Kidney glomerular epithelial cell (primary cell): ENCODE data around the gene GATA2.

Experiments
- DNase-seq: peaks from one replicate; lab custom pipeline; 2025; lab: John Stamatoyannopoulos, UW

GATA2 gene

DNA sequence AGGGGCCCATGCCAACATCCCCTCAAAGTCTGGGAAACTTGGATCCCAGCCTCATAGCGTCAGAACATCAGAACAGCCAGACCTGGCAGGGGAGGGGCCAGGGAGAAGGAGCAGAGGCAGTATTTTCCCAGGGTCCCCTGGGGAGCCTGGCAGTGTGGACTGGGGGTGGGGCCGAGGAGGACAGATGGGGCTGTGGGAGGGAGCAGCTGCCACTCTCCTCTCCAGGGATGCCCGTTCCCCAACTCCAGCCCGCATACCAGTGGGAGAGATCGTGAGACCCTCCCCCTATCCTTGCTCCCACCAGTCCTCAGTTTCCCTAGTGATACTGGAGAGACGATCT, 19.9 kb downstream of the GATA2 start:
- no peak for DNase-seq

DNA sequence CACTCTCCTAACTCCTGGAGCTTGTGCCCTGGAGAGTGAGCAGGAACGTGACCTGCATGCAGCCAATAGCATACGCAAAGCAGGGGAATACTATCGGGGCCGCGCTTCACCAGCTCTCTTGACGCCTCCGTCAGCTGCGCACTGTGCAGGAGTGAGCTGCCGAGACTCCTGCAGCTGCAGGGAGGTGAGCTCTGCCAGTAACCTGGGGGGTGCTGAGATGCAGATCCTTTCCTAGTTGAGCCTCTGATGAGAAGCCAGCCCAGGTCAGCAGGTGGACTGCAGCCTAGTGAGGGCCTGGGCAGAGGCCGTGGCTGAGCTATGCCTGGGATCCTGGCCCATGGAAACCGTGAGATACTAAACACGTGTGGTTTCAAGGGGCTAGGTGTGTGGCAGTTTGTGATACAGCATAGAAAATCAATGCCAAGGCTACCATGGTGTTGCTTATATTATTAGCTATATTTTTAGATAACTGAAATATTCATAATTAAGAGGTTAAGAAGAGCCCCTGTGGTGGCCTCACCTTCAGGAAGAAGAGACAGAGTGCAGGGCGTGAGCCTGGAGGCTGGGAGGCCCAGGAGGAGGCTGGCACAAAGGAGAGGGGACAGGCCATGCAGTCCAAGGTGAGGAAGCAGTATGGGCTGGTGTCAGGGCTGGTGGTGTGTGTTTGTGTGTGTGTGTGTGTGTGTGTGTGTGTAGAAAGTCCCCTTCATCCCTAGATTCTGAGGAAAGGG, 20.4 kb downstream of the GATA2 start:
- DNase-seq: no peak

DNA sequence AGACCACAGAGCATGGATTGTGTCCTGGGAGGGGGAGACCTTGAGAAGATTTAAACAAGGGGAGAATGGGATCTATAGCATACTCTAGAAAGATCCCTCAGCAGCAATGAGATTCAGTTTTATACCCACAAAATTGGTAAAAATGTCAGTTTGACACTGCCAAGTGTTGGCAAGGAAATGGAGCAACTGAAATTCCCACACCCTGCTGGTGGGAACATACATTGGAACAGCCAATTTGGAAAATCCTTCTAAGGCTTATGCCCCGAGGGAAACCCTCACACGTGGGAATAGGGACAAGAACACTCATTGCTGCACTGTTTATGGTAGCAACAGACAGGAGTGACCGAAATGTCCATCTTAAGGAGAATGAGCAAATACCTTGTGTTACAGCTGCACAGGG, 21.3 kb downstream of the GATA2 start:
- DNase-seq: no peak

DNA sequence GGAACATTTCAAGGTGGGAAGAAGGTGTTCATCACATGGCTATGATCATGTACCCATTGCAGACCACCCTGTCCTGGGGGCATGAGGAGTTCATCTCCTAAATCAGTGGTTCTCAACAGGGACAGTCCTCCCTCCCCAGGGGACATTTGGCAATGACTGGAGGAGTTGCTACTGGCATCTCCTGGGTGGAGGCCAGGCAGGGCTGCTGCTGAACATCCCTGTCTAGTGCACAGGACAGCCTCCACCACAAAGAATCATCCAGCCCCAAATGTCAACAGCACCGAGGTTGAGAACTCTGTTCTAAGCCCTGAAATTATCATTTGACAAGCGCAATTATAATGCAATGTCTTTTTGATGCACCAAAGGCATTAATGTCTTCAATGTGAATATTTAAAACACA, 21.9 kb downstream of the GATA2 start:
- DNase-seq: no peak

DNA sequence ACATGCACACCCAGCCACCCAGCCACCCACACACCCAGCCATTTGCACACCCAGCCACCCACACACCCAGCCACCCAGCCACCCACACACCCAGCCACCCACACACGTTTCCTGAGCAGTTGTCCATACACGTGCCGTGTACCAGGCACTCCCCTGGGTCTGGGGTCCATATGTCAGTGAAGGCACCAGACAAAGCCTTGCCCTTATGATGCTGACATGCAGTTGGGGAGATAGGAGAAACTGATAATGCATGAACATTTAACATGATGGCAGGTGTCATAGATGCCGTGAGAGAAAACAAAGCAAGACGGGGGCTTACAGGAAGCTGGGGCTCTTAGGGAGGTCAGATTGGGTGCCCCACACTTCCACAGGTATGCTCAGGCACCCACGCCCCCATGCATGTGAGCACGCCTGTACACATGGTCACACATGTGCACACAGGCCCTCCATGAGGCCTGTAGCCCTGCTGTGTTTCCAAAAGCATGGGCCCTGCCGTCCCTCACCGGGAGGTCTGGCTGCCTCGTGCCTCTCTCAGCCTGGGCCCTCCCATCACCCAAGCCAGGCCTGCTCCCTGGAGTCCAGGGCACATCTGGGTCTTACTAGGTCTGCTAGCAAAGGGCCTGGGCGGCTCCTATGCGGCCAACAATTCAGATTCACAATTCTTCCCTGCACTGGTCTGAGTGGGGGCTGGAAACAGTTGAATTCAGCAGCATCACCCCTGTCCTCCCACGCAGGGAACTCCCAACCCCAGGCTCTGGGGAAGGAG, 22.7 kb downstream of the GATA2 start:
- DNase-seq: no peak

DNA sequence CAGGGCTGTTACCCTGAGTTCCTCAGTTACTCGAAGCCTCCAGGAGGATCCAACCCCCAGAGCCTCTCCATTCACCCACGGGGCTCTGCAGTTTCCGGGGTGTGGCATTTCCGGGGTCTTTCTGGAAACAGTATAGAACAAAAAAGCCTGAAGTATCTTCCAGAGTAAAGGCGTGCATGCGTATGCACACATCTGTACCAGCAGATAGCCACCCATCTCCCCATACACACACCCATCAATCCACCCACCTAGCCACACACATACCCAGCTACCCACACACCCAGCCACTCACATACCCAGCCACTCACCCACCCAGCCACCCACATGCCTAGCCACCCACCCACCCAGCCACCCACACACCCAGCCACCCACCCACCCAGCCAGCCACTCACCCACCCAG, 23.4 kb downstream of the GATA2 start:
- no peak for DNase-seq

DNA sequence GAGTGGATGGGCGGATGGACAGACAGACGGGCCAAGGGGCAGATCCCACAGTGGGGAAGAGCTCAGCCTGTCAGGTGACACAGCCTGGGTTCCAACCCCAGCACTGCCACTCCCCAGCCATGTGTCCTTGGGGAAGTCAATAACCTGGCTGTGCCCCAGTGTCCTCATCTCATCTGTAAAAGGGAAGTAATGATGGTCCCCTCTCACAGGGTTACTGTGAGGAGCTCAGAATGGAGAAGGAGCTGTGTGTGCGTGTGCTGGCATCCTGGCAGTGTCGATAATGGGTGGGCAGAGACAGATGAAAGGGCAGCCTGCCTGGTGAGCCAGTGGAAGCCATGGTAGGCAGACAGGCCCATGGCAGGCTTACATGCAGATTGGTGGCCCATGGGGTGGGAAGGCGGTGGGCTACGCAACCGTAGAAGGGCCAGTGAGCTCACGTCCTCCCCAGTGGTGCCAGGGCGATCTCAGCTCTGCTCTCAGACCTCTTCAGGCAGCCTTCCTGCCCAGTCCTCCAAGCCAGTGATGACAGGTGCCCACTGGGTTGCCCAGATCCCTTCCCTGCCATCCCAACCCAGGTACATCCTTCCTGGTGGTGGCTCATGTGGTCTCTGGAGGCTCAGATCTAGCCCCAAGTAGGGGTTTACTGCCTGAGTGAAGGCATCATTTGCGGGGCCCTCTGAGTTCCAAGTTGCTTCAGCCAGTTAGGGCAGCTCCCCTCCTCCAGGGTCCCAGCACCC, 24.0 kb downstream of the GATA2 start:
- DNase-seq: no peak

DNA sequence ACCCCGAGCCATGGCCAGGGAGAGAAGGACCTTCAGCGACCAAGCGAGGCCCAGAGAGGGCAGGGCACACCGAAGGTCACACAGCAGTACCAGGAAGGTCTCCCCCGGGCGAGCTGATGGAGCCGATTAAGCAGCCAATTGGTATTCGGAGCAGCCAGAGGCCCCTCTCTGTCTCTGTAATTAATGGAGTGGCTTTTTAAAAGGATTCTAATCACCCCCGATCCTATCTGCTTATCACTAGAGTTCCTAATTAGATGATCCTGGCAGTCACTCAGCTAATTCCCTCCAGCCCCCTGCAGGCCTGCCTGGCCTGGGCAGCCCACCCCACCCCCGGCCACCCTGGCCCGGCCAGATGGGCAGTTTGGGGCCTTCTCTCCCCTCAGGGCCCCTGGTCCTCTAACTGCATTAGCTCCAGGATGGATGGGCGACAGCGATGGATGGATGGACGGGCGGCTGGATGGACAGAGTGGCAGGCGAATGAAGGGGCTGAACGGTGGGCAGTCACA, 24.7 kb downstream of the GATA2 start:
- DNase-seq: no peak

DNA sequence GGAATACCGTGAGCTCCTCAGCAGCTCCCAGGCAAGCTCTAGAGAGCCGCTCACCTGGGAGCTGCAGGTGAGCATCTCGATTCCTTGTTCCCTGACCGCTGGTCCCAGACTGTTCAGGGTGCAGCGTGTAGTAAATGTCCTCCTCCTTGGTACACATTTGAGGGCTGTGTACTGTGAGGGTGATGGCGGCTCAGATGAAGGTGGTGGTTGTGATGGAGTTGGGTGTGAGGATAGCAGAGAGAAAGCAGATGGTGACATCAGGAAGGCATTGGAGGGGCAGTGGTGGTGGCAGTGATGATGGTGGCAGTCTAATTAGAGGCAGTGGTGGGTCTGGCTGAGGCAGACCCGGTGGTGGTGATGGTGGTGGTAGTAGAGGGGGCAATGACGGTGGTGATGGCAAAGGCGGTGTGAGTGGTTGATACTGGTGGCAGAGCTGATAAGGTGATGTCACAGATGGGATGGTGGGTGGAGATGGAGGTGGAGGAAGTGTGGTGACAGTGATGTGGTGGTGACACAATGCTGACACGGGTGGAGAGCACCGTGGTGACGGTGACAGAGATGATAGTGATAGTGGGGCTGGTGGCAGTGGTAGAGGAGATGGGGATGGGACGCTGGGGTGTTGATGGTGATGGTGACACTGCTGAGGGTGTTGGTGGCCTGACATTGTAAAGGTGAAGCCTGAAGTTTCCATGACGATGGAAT, 26.0 kb downstream of the GATA2 start, which contains the start of gene DNAJB8:
Gene DNAJB8, minus strand, starts transcription at position 51 of the 702 bp plus-strand sequence. CDS start 3,645 bp downstream, outside the sequence.
- DNase-seq: no peak

DNA sequence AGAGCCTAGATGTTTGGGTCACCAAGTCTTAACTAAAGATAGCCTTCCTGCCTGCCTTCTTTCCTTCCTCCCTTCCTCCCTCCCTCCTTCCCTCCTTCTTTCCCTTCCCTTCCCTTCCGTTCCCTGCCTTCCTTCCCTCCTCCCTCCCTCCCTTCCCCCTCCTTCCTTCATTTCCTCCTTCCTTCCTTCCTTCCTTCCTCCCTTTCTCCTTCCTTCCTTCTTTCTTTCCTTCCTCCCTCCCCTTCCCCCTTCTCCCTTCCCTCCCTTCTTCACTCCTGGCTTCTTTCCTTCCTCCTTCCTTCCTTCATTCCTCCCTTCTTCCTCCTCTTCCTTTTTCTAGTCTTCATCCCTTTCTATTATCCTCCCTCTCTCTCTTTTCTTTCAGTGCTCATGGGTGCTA, 28.3 kb downstream of the GATA2 start:
- no peak for DNase-seq

DNA sequence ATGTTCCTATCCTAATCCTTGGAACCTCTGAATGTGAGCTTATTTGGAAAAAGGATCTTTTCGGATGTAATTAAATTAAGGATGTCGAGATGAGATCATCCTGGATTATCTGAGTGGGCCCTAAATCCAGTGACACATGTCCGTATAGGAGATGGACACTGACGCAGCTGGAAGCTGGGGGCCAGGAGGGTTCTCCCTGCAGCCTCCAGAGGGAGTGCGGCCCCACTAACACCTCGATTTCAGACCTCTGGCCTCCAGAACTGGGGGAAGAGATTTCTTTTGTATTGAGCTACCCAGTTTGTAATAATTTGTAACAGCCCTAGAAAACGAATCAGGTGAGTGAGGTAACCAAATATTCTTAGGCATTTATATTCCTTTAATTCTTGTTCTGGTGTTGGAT, 28.8 kb downstream of the GATA2 start:
- DNase-seq: no peak

DNA sequence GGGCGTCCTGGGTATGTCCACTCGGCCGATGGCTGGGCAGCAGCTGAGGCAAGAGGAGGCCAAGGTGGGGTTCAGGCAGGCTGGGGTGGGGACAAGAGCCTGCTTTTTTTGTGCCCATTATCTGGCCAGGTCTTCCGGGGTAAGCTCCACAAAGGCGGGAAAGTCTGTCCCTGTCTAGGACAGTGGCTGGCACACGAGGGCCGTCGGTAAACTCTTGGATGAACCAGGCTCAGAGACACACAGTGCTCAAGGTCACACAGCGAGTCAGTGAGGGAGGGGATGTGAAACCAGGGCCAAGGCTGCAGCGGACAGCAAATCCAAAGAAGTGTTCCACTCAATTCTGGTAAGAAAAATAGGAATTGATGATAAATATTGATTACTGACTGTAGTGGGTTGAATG, 29.2 kb downstream of the GATA2 start:
- DNase-seq: no peak

DNA sequence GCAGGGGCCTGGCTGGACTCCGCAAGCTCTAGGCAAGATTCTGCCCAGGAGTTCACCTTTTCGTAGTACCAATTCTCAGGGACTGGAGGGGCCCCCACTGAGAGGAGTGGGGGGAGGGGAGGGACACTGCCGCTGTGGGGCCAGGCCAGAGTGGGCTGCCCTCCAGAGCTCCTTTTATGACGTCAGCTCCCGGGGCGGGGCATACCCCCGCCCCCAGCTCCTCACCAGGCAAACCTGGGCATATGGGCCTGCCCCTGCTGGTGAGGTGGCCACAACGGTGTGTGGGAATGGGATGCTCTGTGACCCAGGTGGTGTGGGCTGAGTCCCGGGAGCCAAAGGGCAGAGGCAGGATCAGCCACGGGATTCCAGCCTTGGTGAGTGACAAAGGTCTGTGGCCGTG, 29.6 kb downstream of the GATA2 start:
- DNase-seq: no peak

DNA sequence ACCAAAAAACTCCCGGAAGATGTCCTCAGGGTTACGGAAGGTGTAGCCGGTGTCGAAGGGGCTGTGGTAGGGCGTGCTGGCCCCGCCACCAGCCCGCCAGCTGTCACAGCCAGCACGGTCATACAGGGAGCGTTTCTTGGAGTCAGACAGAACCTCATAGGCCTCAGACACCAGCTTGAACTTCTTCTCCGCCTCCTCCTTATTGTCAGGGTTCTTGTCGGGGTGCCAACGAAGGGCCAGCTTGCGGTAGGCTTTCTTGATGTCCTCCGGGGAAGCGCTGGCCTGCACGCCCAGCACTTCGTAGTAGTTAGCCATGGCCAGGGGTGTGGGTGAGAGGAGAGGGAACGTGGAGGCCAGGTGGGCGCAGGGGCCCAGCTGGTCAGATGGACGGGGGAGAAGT, 30.1 kb downstream of the GATA2 start:
- DNase-seq: no peak

DNA sequence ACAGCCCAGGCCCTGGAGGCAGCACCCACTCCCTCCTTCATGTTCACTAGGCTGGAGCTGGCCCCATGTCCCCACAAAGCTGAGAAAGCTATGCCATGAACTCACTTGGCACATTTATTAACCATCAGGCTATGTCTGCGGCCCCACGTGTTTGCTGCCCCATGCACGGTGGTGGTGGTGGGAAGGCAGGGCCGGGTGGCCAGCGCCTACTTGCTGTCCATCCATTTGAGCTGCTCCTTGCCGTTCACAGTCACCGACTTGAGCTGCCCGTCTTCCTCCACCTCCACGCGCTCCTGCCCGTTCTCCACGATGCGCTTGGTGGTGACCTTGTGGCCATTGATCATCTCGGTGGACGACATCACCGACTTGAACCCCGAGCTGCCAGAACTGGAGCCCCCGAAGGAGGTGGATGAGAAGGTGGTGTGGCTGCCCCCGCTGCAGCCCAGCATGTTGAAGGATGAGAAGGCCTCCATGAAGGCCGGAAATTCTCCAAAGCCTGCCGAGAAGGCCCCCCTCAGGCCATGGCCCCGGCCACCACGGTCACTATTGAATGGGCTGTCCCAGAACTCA, 30.6 kb downstream of the GATA2 start:
- DNase-seq: no peak

DNA sequence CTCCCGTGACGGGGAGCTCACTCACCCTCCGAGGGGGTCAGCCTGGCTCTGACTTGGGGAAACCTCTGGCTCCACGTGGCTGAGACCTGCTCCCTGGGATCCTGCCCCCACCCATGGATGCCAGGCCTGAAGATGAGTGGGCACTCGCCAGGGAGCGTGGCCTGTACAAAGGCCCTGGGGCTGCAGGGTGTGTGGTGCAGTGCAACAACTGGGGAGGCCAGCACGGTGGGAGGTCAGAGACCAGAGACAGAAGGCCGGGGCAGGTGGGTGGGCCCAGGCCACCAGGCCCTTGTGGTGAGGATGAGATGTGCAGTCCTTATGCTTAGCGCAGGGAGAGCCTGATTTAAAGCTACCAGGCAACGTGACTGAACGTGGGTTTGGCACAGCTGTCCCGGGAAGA, 31.3 kb downstream of the GATA2 start:
- DNase-seq: no peak

DNA sequence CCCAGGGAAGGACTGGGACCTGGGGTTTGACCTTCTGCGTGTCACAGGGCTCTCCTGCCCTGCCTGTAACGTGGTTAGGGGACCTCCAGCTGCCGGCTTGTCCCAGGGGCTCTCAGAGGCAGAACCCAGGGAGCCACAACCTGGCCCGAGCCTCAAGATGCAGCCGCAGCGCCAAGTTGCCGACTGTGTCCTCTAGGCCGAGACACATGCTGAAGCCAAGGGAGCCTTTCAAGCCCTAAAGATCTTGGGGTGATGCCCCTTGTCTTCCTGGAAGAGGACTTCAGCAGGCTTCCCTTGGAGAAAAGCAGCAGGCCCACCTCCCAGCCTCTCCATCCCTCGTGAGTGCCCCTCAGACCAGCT, 33.6 kb downstream of the GATA2 start:
- no peak for DNase-seq

DNA sequence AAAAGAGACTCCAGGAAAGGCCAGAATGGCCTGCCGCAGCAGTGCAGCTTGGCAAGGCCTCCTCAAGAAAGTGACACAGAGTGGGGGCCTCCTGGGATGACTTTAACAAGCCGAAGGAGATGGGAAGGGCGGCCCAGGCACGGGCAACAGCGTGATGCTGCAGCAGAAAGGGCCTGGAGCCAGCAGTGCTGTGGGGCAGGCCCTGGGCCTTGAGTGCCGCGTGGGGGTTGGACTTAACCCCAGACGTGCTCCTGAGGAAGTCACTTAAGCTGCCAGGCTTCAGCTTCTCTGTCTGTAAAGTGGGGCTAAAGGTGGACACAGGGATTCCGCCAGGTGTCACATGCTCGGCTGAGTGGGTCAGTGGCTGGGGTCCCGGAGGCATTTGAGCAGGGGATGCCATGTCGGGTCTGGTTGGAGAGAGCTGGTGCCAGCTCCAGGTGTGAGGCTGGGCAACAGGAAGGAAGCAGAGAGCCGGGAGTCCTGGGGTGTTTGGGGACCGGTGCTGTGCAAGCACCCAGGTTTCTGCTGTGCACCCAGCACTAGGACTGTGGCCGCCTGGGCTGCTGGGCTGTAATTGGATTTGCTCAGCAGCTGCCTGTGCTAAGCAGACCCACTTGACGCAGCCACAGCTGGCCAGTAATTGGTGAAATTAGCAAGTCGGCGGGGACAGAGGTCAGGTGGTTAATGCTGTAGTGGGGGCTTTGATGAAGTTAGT, 34.1 kb downstream of the GATA2 start:
- DNase-seq: no peak

DNA sequence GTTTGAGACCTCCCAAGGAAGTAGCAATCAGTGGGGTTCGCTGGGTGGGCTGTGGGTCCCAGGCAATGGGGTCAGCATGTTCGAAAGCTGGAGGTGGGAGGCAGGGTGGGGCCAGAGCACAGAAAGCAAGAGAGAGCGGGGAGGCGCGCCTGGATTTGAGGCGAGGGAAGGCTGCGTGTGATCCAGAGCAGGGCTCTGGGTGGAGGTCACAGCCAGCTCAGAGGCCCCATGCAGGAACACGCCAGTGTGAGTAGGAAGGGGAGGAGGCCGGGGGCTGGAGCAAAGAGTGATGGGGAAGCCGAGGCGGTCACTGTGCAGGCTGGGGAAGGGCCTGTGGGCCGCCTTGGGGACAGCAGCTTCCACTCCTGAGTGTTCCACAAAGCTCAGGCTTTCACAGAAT, 35.1 kb downstream of the GATA2 start:
- no peak for DNase-seq

DNA sequence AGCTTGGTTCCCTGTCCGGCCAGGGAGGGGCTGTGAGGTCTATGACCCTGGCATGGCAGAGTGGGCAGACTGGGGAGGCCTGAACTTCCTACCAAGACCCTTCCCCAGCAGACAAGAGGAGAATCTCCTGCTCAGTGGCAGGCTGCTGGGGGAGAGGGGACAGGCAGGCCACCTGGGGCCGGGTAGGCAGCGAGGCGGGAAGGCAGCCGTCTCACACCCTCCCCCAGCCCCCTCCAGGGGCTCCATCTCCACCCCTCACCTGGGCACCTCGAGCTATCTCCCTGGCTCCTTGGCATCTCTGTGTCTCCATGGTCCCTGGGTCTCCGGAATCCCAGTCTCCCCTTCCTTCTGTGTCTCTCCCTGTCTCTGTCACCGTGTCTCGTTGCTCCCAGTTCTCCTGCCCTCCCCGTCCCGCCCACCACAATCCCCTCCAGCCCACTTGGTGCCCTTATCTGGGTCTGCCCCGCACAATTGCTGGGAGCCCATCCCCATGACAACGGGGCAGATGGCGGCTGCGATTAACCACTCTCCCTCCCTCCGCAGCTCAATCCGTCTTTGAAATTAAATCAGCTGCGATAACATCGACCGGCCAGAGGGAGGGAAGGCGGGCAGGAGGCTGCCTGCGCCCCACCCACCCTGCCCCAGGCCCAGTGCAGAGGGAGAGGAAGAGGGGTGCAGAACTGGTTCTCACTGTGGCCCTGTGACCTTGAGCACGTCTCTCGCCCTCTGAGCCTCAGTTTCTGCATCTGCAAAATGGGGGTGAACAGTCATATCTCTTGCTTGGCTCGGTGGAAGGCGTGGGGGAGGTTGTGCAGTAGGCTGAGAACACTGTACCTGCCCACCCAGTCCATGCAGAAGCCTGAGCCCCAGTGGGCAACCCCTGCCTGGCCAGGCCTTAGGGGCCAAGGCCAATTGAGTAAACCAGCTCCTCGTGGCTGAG, 36.0 kb downstream of the GATA2 start:
- DNase-seq: no peak
